GM12892 (cell line): ENCODE data around the gene NAAA.

Experiments
- POLR2A ChIP-seq: IDR thresholded peaks from 2 replicates; pipeline ENCODE4 v1.6.1; 2011; ENCODE audit warnings: low read depth, low read length, control low read depth
- POLR2AphosphoS5 ChIP-seq: IDR thresholded peaks from 2 replicates; pipeline ENCODE4 v1.6.1; 2011; ENCODE audit warnings: low read depth, low read length, control low read depth

DNA sequence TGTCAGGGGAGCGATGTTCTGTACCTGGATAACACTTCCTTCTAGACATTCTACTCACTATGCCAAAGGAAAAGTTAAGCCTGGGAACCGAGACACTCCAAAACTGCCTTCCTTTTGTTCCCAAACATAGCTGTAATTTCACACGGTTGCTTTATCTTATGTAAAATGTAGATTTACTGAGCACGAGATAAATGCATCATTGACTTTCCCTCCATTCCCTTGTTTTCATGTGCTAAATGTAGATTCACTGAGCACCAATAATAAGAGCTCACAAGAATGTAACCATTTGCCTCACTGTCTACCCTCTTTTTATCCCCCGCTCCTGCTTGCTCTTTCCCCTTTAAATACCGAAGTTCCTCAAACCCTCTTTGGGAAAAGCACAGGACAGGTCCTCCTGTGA is 27.8 kb downstream of the NAAA start:
- TF ChIP-seq POLR2A: no peak
- TF ChIP-seq POLR2AphosphoS5: no peak
